Esophagus muscularis mucosa (tissue), 4 donors: ENCODE results near the gene CCDC83. TPM values are rescaled to one million over a fixed set of nuclear protein-coding genes. Genes with fewer than 3 reads are reported as not detected.

Experiments
- DNase-seq: peaks from one replicate; pipeline ENCODE4 v3.0.0-alpha.2; 2017; ENCODE audit errors: extremely low spot score
- H3K27ac ChIP-seq, 4 donors: fragments of 200-600 bp; sonication (generic); replicated peaks in 1 of 4; 1 replicate in 3 of 4; 2 replicates in 1 of 4; pipeline ENCODE4 v1.5.1; 2016 to 2019; ENCODE audit warnings: mild to moderate bottlenecking in 1 of 4
- H3K27me3 ChIP-seq, 4 donors: fragments of 200-600 bp; sonication (generic); one replicate each; pipeline versions ENCODE4 v1.5.1 to v1.6.0; 2016 to 2019
- H3K36me3 ChIP-seq, 4 donors: fragments of 200-600 bp; sonication (generic); one replicate each; pipeline ENCODE4 v1.5.1; 2016 to 2019
- H3K4me1 ChIP-seq, 4 donors: fragments of 200-600 bp; sonication (generic); one replicate each; pipeline ENCODE4 v1.5.1; 2016 to 2019
- H3K4me3 ChIP-seq, 4 donors: fragments of 200-600 bp; sonication (generic); 1 replicate in 2 of 4; 2 replicates in 2 of 4; pipeline ENCODE4 v1.5.1; 2016 to 2019; ENCODE audit warnings: mild to moderate bottlenecking in 4 of 4, moderate library complexity in 1 of 4
- H3K9me3 ChIP-seq, 4 donors: fragments of 200-600 bp; sonication (generic); 1 replicate in 3 of 4; 2 replicates in 1 of 4; pipeline ENCODE4 v1.5.1; 2016 to 2019
- CTCF ChIP-seq, 3 experiments: fragments of 200-600 bp in 2 of 3; fragments of 450-650 bp in 1 of 3; sonication (generic) in 2 of 3; IDR thresholded peaks; one replicate each; pipeline ENCODE4 v1.5.1; 2017 to 2019; ENCODE audit warnings: antibody characterized with exemption in 3 of 3, mild to moderate bottlenecking in 2 of 3, moderate library complexity in 1 of 3
- EP300 ChIP-seq: sonication (generic); formaldehyde crosslinking; IDR thresholded peaks from one replicate; pipeline ENCODE4 v1.6.1; 2017; ENCODE audit warnings: antibody characterized with exemption
- POLR2A ChIP-seq: fragments of 450-650 bp; IDR thresholded peaks from one replicate; pipeline ENCODE4 v1.6.1; 2017; ENCODE audit warnings: antibody characterized with exemption, moderate library complexity, mild to moderate bottlenecking, low read depth
- POLR2AphosphoS5 ChIP-seq, 2 donors: sonication (generic); formaldehyde crosslinking; IDR thresholded peaks; one replicate each; pipeline ENCODE4 v1.6.1; 2017; ENCODE audit warnings: antibody characterized with exemption in 2 of 2
- WGBS: methylation state at CpG from one replicate; pipeline ENCODE4 v1.1.5; 2018; 5-methylcytosine and 5-hydroxymethylcytosine counted together
- intact Hi-C: fragments of 100-400 bp; cut with DNase I; formaldehyde crosslinking; loops from one replicate; pipeline ENCODE4 v1.15.1; 2023
- total RNA-seq, 4 donors: library from RNA; depleted of rRNA; stranded (reverse); fragments of >200 nt; gene quantifications; one replicate each; pipeline versions ENCODE4 v1.1.0 to v1.2.1, GENCODE V29; 2016

CCDC83 gene
- total RNA-seq, 4 donors from 2014 or later = not detected

GRCh38 chr11:85843929-85844328, 11.3 kb upstream of the CCDC83 start:
- Histone ChIP-seq H3K4me3 (no peak overlapping the region), H3K27ac (no peak overlapping the region), H3K9me3 (no peaks in the 10 kb centered on the region), H3K4me1 (no peaks in the 10 kb centered on the region), H3K36me3 (no peaks in the 10 kb centered on the region), H3K27me3 (no peaks in the 10 kb centered on the region)
- 91% methylated on average over 3 of the region's 3 CpGs for WGBS
- intact Hi-C loops = no loop called here
- TF ChIP-seq POLR2A = no peak
- no peak for TF ChIP-seq EP300
- no peak for TF ChIP-seq CTCF (IDR thresholded peaks at IDR 0.05)
- no peak for TF ChIP-seq POLR2AphosphoS5 (IDR thresholded peaks at IDR 0.05)
- DNase-seq = no peak

GRCh38 chr11:85844439-85845123, 10.6 kb upstream of the CCDC83 start:
- TF ChIP-seq CTCF (IDR thresholded peaks at IDR 0.05) (no peak), POLR2AphosphoS5 (IDR thresholded peaks at IDR 0.05) (no peak), EP300 (no peak), POLR2A (no peak)
- Histone ChIP-seq H3K27ac (no peak overlapping the region), H3K4me3 (no peak overlapping the region), H3K27me3 (no peaks in the 10 kb centered on the region), H3K9me3 (no peaks in the 10 kb centered on the region), H3K4me1 (no peaks in the 10 kb centered on the region), H3K36me3 (no peaks in the 10 kb centered on the region)
- intact Hi-C loops = no loop called here
- 53% methylated on average over 2 of the region's 2 CpGs for WGBS
- no peak for DNase-seq

- H3K27me3 ChIP-seq = no peaks in the 10 kb centered on the region
- intact Hi-C loops = no loop called here
- H3K4me1 ChIP-seq = no peaks in the 10 kb centered on the region
- 100% methylated on average over 1 of the region's 1 CpG for WGBS
- no peaks in the 10 kb centered on the region for H3K9me3 ChIP-seq
- DNase-seq = no peak
- no peaks in the 10 kb centered on the region for H3K36me3 ChIP-seq
- no peak for TF ChIP-seq CTCF (IDR thresholded peaks at IDR 0.05)
- TF ChIP-seq POLR2A = no peak
- TF ChIP-seq POLR2AphosphoS5 (IDR thresholded peaks at IDR 0.05) = no peak
- no peak for TF ChIP-seq EP300
- no peak overlapping the region for H3K4me3 ChIP-seq
- H3K27ac ChIP-seq = no peak overlapping the region
Measured at GRCh38 chr11:85845124-85845631, 10.0 kb upstream of the CCDC83 start.

GRCh38 chr11:85847436-85847835, 7.7 kb upstream of the CCDC83 start:
- DNase-seq = no peak
- Histone ChIP-seq H3K9me3 (no peaks in the 10 kb centered on the region), H3K27me3 (no peaks in the 10 kb centered on the region), H3K36me3 (no peaks in the 10 kb centered on the region), H3K27ac (no peak overlapping the region), H3K4me1 (no peaks in the 10 kb centered on the region), H3K4me3 (no peak overlapping the region)
- intact Hi-C loops = no loop called here
- TF ChIP-seq POLR2AphosphoS5 (IDR thresholded peaks at IDR 0.05) (no peak), CTCF (IDR thresholded peaks at IDR 0.05) (no peak), POLR2A (no peak), EP300 (no peak)

- 94% methylated on average over 3 of the region's 3 CpGs for WGBS
- no peak for DNase-seq
- intact Hi-C loops = no loop called here
Measured at GRCh38 chr11:85848006-85848405, 7.2 kb upstream of the CCDC83 start.

More at GRCh38 chr11:85848006-85848405, 7.2 kb upstream of the CCDC83 start:
- Histone ChIP-seq H3K27ac (no peak overlapping the region), H3K9me3 (no peaks in the 10 kb centered on the region), H3K36me3 (no peaks in the 10 kb centered on the region), H3K4me3 (no peak overlapping the region), H3K4me1 (peaks cover 0 to 5% (median 0%) of the 10 kb centered on the region in 4 donors), H3K27me3 (no peaks in the 10 kb centered on the region)
- TF ChIP-seq CTCF (IDR thresholded peaks at IDR 0.05) = no peak
- TF ChIP-seq POLR2A = no peak
- TF ChIP-seq POLR2AphosphoS5 (IDR thresholded peaks at IDR 0.05) = no peak
- no peak for TF ChIP-seq EP300
